Activated CD8-positive, alpha-beta T cell treated with anti-CD3 and anti-CD28 coated beads for 36 hours (primary cell): ENCODE results near the gene NSD1. TPM values are rescaled to one million over a fixed set of nuclear protein-coding genes. Genes with fewer than 3 reads are reported as not detected.

Experiments used
- ATAC-seq: fragments of 200-7000 bp; cut with Tn5 transposase; one replicate; pipeline ENCODE4 v1.10.0; 2021; ENCODE audit warnings: mild to moderate bottlenecking, moderate library complexity
- CTCF ChIA-PET: fragments of 350-600 bp; sonication (Branson Sonifier 250); formaldehyde crosslinking; loops from one replicate; lab custom pipeline; 2021; ENCODE audit warnings: antibody characterized with exemption; lab: Charles Lee
- POLR2A ChIA-PET: fragments of 350-600 bp; sonication (Branson Sonifier 250); formaldehyde crosslinking; loops from one replicate; lab custom pipeline; 2021; ENCODE audit warnings: antibody characterized with exemption; lab: Charles Lee
- DNase-seq: peaks from one replicate; pipeline ENCODE4 v3.0.0-alpha.2; 2020
- H3K27ac Mint-ChIP-seq: one replicate; pipeline ENCODE4 v1.8.0; 2021; ENCODE audit warnings: mild to moderate bottlenecking, mixed read lengths
- H3K27me3 Mint-ChIP-seq: one replicate; pipeline ENCODE4 v1.8.0; 2021; ENCODE audit warnings: mixed read lengths
- H3K36me3 Mint-ChIP-seq: one replicate; pipeline ENCODE4 v1.8.0; 2021; ENCODE audit warnings: low read depth, mixed read lengths
- H3K4me1 Mint-ChIP-seq: one replicate; pipeline ENCODE4 v1.8.0; 2021; ENCODE audit warnings: low read depth, mixed read lengths
- H3K4me3 Mint-ChIP-seq: one replicate; pipeline ENCODE4 v1.8.0; 2021; ENCODE audit warnings: mild to moderate bottlenecking, moderate library complexity, mixed read lengths
- H3K9me3 Mint-ChIP-seq: one replicate; pipeline ENCODE4 v1.8.0; 2021; ENCODE audit warnings: mixed read lengths
- CTCF ChIP-seq: fragments of 200-600 bp; IDR thresholded peaks from one replicate; pipeline ENCODE4 v1.8.0; 2022; ENCODE audit warnings: antibody characterized with exemption, mild to moderate bottlenecking
- intact Hi-C: fragments of 100-400 bp; cut with micrococcal nuclease; formaldehyde crosslinking; loops from one replicate; pipeline ENCODE4 v1.10.0; 2022
- total RNA-seq, 2 experiments: library from RNA; stranded (reverse); gene quantifications; one replicate each; pipeline ENCODE4 v1.2.3, GENCODE V29; 2021

Gene NSD1
- total RNA-seq, 2 experiments from 2014 or later, result 60.1 to 64.8 TPM

GRCh38 chr5:177306674-177307543, 173.3 kb downstream of the NSD1 start:
- Mint-ChIP-seq H3K4me1 (peaks cover 42% of the 10 kb centered on the region), H3K27me3 (no peaks in the 10 kb centered on the region), H3K9me3 (no peaks in the 10 kb centered on the region), H3K27ac (no peak overlapping the region), H3K36me3 (peaks cover 46% of the 10 kb centered on the region), H3K4me3 (no peak overlapping the region)
- no peak for ATAC-seq
- CTCF ChIA-PET, result interaction anchor here (1.0 to 3.3 kb wide), 4 partner anchors 9 to 150 kb away, joined by 3 to 31 read pairs (median 4); no protein-coding TSS in a partner anchor
- intact Hi-C loops, result no loop called here
- DNase-seq, result no peak
- POLR2A ChIA-PET, result interaction anchor here (3.7 kb wide), 1 partner anchor 124 kb away, joined by 11 read pairs; no protein-coding TSS in a partner anchor
- TF ChIP-seq CTCF, result no peak

- TF ChIP-seq CTCF, result no peak
- Mint-ChIP-seq H3K27me3 (no peaks in the 10 kb centered on the region), H3K36me3 (peaks cover 43% of the 10 kb centered on the region), H3K9me3 (no peaks in the 10 kb centered on the region), H3K4me3 (no peak overlapping the region), H3K4me1 (peaks cover 39% of the 10 kb centered on the region), H3K27ac (no peak overlapping the region)
- ATAC-seq (no peak), DNase-seq (no peak)
- CTCF ChIA-PET, result interaction anchor here (0.8 to 6.2 kb wide), 9 partner anchors 10 to 196 kb away, joined by 4 to 58 read pairs (median 15); partner anchors contain the start of genes LMAN2 and PFN3
- intact Hi-C loops, result no loop called here
- POLR2A ChIA-PET, result interaction anchor here (3.7 kb wide), 1 partner anchor 124 kb away, joined by 11 read pairs; no protein-coding TSS in a partner anchor
Measured at GRCh38 chr5:177307544-177308363, 174.2 kb downstream of the NSD1 start.

- no peak for ATAC-seq
- ChIA-PET CTCF (interaction anchor here (0.7 to 6.2 kb wide), 37 partner anchors 7 to 252 kb away, joined by 3 to 58 read pairs (median 7); partner anchors contain the start of genes LMAN2, PFN3 and PRR7), POLR2A (interaction anchor here (0.6 to 3.7 kb wide), 6 partner anchors 10 to 262 kb away, joined by 3 to 11 read pairs (median 4); no protein-coding TSS in a partner anchor)
- H3K9me3 Mint-ChIP-seq, result no peaks in the 10 kb centered on the region
- peaks cover 46% of the 10 kb centered on the region for H3K4me1 Mint-ChIP-seq
- H3K4me3 Mint-ChIP-seq, result no peak overlapping the region
- no peak overlapping the region for H3K27ac Mint-ChIP-seq
- peaks cover 39% of the 10 kb centered on the region for H3K36me3 Mint-ChIP-seq
- no peaks in the 10 kb centered on the region for H3K27me3 Mint-ChIP-seq
- no peak for TF ChIP-seq CTCF
- intact Hi-C loops, result no loop called here
- no peak for DNase-seq
Measured at GRCh38 chr5:177308740-177309139, 175.2 kb downstream of the NSD1 start.

- intact Hi-C loops, result loop anchor here (5.0 to 10.0 kb wide), 2 partner anchors 85 to 188 kb away; partner anchors contain the start of gene PDLIM7
- Mint-ChIP-seq H3K27ac (no peak overlapping the region), H3K9me3 (no peaks in the 10 kb centered on the region), H3K4me1 (peaks cover 47% of the 10 kb centered on the region), H3K4me3 (peak overlapping the region; percentile 53), H3K27me3 (no peaks in the 10 kb centered on the region), H3K36me3 (peaks cover 32% of the 10 kb centered on the region)
- TF ChIP-seq CTCF, result peak; percentile 93
- ATAC-seq (peak; percentile 22), DNase-seq (peak; percentile 82)
- CTCF ChIA-PET, result interaction anchor here (0.7 to 6.2 kb wide), 71 partner anchors 8 to 252 kb away, joined by 3 to 58 read pairs (median 5); partner anchors contain the start of genes FGFR4, LMAN2, NSD1 and PDLIM7
- POLR2A ChIA-PET, result interaction anchor here (0.6 to 3.7 kb wide), 11 partner anchors 8 to 196 kb away, joined by 3 to 11 read pairs (median 3); partner anchors contain the start of genes GRK6, LMAN2 and RGS14
Measured at GRCh38 chr5:177309351-177310191, 176.0 kb downstream of the NSD1 start.
